Kidney (tissue), 14 donors: Measurements from ENCODE around the gene MYRIP. TPM values are rescaled to one million over a fixed set of nuclear protein-coding genes. Genes with fewer than 3 reads are reported as not detected.

Experiments used
- DNase-seq, 5 donors: peaks; one replicate each; pipeline ENCODE4 v3.0.0-alpha.2; 2013 to 2020
- FAIRE-seq: peaks from 2 replicates; lab custom pipeline; 2012; peaks lifted over from hg19 to GRCh38; lab: Jason Lieb, UNC
- H3K27ac ChIP-seq, 2 donors: one replicate each; pipeline ENCODE4 v1.7.0; 2013; ENCODE audit warnings: low read depth in 2 of 2, low read length in 2 of 2, inconsistent platforms in 1 of 2
- H3K27me3 ChIP-seq: one replicate; pipeline ENCODE4 v1.7.1; 2013; ENCODE audit warnings: low read length, inconsistent platforms; ENCODE audit not compliant: control insufficient read depth, insufficient read depth
- H3K36me3 ChIP-seq, 3 donors: one replicate each; pipeline versions ENCODE4 v1.7.0 to v1.7.1; 2013; ENCODE audit warnings: low read length in 3 of 3, control low read depth in 1 of 3, inconsistent platforms in 1 of 3; ENCODE audit not compliant: insufficient read depth in 3 of 3, control insufficient read depth in 2 of 3
- H3K4me1 ChIP-seq, 3 donors: one replicate each; pipeline versions ENCODE4 v1.7.0 to v1.7.1; 2013; ENCODE audit warnings: low read length in 3 of 3, inconsistent platforms in 1 of 3, low read depth in 1 of 3; ENCODE audit not compliant: control insufficient read depth in 2 of 3, insufficient read depth in 2 of 3
- H3K4me3 ChIP-seq, 3 donors: one replicate each; pipeline versions ENCODE4 v1.7.0 to v1.8.1; 2013; ENCODE audit warnings: low read length in 3 of 3, control low read depth in 1 of 3, inconsistent platforms in 1 of 3
- H3K9ac ChIP-seq, 3 donors: one replicate each; pipeline versions ENCODE4 v1.7.0 to v1.7.1; 2013; ENCODE audit warnings: low read length in 3 of 3, control low read depth in 1 of 3, inconsistent platforms in 1 of 3
- H3K9me3 ChIP-seq, 3 donors: one replicate each; pipeline versions ENCODE4 v1.7.0 to v1.7.1; 2013; ENCODE audit warnings: low read length in 3 of 3, control low read depth in 1 of 3, inconsistent platforms in 1 of 3; ENCODE audit not compliant: control insufficient read depth in 2 of 3, insufficient read depth in 1 of 3
- CTCF ChIP-seq: IDR thresholded peaks from 3 replicates; pipeline ENCODE4 v1.5.1; 2012; ENCODE audit warnings: mild to moderate bottlenecking, moderate library complexity, borderline replicate concordance; ENCODE audit not compliant: insufficient read depth; ENCODE audit errors: extremely low read depth
- intact Hi-C: fragments of 100-400 bp; cut with DNase I; formaldehyde crosslinking; loops from one replicate; pipeline ENCODE4 v1.11.1; 2022
- polyA plus RNA-seq: library from polyadenylated mRNA; stranded (reverse); fragments of 350-450 nt; fragmentation: Illumina TruSeq; extraction: RNeasy Lipid Tissue Mini Kit (QIAGEN cat#74804); gene quantifications from one replicate; pipeline ENCODE4 v1.2.3, GENCODE V29; 2014; ENCODE audit warnings: low read depth, low replicate concordance; ENCODE audit not compliant: insufficient read depth
- total RNA-seq: library from RNA; stranded (reverse); fragmentation: NEBNext Ultra II Directional; extraction: Animal tissue kit (Norgen Biotek cat#: 25700); gene quantifications from one replicate; pipeline ENCODE4 v1.2.1, GENCODE V29; 2021
- donor health status: control.
- donor health status: control.
- donor health status: control.
- donor health status: control.
- donor health status: control.
- donor health status: DM: yes; HTN: yes; CAD: no.
- donor health status: Normal renal cell carcinoma (clear cell type).

The MYRIP gene
- total and polyA plus RNA-seq, 2 donors from 2014 or later = 0.92 to 6.6 TPM

- intact Hi-C loops = no loop called here
- Histone ChIP-seq H3K9me3 (no peaks in the 10 kb centered on the region), H3K4me1 (no peaks in the 10 kb centered on the region), H3K27ac (no peak overlapping the region), H3K27me3 (no peaks in the 10 kb centered on the region), H3K36me3 (no peaks in the 10 kb centered on the region), H3K4me3 (no peak overlapping the region), H3K9ac (no peak overlapping the region)
- no peak for FAIRE-seq
- DNase-seq = peak in 1 of 5 donors; percentile 65
- TF ChIP-seq CTCF = no peak
These were observed 29.7 kb upstream of the MYRIP start for GRCh38 chr3:39779511-39780230.

GRCh38 chr3:39780352-39780751 lies 29.1 kb upstream of the MYRIP start:
- H3K4me3 ChIP-seq = no peak overlapping the region
- H3K36me3 ChIP-seq = no peaks in the 10 kb centered on the region
- no peaks in the 10 kb centered on the region for H3K9me3 ChIP-seq
- H3K9ac ChIP-seq = no peak overlapping the region
- TF ChIP-seq CTCF = no peak
- H3K4me1 ChIP-seq = no peaks in the 10 kb centered on the region
- no peaks in the 10 kb centered on the region for H3K27me3 ChIP-seq
- intact Hi-C loops = no loop called here
- DNase-seq (no peak), FAIRE-seq (no peak)
- no peak overlapping the region for H3K27ac ChIP-seq

- intact Hi-C loops = no loop called here
- Histone ChIP-seq H3K36me3 (no peaks in the 10 kb centered on the region), H3K27me3 (no peaks in the 10 kb centered on the region), H3K4me1 (no peaks in the 10 kb centered on the region), H3K27ac (no peak overlapping the region), H3K9me3 (no peaks in the 10 kb centered on the region), H3K9ac (no peak overlapping the region), H3K4me3 (no peak overlapping the region)
- TF ChIP-seq CTCF = no peak
- FAIRE-seq = no peak
- no peak for DNase-seq
These were observed 28.4 kb upstream of the MYRIP start for GRCh38 chr3:39781025-39781424.
